22Rv1 (cell line): Measurements from ENCODE around the gene SUN2.

Source experiments
- ZFX ChIP-seq: fragments of 450-650 bp; IDR thresholded peaks from 2 replicates; pipeline ENCODE4 v1.6.1; 2017; ENCODE audit warnings: antibody characterized with exemption, borderline replicate concordance
- TF ChIP-seq, protein P1 (sequence below): fragments of 450-650 bp; IDR thresholded peaks from 2 replicates; pipeline ENCODE4 v1.5.1; 2017; ENCODE audit warnings: mild to moderate bottlenecking

DNA sequence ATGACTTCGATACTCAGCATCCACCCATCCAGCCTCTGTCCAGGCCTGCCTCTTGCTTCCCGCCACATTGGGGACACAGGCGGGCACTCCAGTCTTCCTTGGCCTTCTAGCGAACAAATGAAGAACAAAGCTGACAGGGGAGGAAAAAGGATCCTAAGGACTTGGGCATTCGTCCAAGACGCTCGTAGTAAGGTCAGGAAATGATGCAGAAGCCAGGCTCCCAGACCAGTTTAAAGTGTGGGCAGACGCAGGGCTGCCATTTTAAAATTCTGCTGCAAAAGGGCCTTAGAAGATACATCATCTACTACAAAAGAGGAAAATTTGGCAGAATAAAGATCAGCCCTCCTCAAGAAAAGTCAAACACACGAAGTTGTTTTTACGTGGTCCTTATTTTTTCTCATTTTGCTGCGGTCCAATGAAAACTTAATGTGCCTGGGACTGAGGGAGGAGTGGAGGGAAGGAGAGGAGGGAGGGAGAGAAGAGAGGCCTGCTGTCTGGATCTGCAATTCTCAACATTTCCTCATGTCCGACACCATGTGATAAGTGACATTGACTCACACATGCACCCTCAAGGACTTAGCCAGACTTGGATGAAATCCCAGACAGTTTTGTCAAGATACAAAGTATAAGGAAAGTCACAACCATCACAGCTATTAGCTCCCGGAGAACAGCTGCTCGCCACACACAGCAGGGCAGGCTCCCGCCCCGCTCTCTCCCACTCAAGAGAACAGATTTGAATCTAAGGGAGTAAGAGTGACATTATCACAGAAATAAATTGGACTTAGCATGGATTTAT is 32.4 kb upstream of the SUN2 start:
- TF ChIP-seq, protein P1, sequence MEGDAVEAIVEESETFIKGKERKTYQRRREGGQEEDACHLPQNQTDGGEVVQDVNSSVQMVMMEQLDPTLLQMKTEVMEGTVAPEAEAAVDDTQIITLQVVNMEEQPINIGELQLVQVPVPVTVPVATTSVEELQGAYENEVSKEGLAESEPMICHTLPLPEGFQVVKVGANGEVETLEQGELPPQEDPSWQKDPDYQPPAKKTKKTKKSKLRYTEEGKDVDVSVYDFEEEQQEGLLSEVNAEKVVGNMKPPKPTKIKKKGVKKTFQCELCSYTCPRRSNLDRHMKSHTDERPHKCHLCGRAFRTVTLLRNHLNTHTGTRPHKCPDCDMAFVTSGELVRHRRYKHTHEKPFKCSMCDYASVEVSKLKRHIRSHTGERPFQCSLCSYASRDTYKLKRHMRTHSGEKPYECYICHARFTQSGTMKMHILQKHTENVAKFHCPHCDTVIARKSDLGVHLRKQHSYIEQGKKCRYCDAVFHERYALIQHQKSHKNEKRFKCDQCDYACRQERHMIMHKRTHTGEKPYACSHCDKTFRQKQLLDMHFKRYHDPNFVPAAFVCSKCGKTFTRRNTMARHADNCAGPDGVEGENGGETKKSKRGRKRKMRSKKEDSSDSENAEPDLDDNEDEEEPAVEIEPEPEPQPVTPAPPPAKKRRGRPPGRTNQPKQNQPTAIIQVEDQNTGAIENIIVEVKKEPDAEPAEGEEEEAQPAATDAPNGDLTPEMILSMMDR: no peak
- TF ChIP-seq ZFX: no peak
